Prostate gland (tissue), 2 donors: ENCODE results near the gene NFATC1.

Experiments used
- POLR2A ChIP-seq: fragments of 450-650 bp; IDR thresholded peaks from one replicate; pipeline ENCODE4 v1.6.1; 2016; ENCODE audit warnings: antibody characterized with exemption, mild to moderate bottlenecking
- POLR2AphosphoS5 ChIP-seq: sonication (generic); formaldehyde crosslinking; IDR thresholded peaks from one replicate; pipeline ENCODE4 v1.6.1; 2017; ENCODE audit warnings: antibody characterized with exemption
- TF ChIP-seq, protein P1 (sequence below), 4 experiments: fragments of 200-600 bp in 2 of 4; fragments of 450-650 bp in 2 of 4; sonication (generic) in 2 of 4; IDR thresholded peaks; 1 replicate in 3 of 4; 2 replicates in 1 of 4; pipeline ENCODE4 v1.5.1; 2016 to 2019; ENCODE audit warnings: antibody characterized with exemption in 4 of 4, mild to moderate bottlenecking in 2 of 4, moderate library complexity in 2 of 4

DNA sequence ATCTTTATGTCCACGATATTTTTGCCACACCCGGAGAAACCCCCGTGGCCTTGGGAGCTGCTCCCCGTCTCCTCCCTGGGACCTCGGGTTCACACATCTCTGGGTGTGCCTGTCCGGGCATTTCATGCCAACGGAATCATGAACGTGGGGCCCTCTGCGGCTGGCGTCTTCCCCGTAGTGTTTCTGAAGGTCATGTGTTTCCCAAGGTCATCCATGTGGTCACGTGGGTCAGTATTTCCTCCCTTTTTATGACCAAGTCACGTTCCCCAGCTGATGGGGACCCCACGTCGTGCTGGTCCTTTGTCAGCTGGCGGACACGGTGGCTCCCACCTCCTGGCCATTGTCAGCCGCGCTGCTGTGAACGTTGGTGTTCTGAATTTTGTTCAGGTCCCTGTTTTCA lies 135.7 kb downstream of the NFATC1 start:
- TF ChIP-seq, protein P1, sequence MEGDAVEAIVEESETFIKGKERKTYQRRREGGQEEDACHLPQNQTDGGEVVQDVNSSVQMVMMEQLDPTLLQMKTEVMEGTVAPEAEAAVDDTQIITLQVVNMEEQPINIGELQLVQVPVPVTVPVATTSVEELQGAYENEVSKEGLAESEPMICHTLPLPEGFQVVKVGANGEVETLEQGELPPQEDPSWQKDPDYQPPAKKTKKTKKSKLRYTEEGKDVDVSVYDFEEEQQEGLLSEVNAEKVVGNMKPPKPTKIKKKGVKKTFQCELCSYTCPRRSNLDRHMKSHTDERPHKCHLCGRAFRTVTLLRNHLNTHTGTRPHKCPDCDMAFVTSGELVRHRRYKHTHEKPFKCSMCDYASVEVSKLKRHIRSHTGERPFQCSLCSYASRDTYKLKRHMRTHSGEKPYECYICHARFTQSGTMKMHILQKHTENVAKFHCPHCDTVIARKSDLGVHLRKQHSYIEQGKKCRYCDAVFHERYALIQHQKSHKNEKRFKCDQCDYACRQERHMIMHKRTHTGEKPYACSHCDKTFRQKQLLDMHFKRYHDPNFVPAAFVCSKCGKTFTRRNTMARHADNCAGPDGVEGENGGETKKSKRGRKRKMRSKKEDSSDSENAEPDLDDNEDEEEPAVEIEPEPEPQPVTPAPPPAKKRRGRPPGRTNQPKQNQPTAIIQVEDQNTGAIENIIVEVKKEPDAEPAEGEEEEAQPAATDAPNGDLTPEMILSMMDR (IDR thresholded peaks at IDR 0.05), result no peak
- no peak for TF ChIP-seq POLR2AphosphoS5
- TF ChIP-seq POLR2A, result no peak
